ENCODE results near the gene RNF225. TPM values are rescaled to one million over a fixed set of nuclear protein-coding genes. Genes with fewer than 3 reads are reported as not detected.
A peak's percentile ranks its signal among the peaks of the same experiment; 100 is the strongest.

The RNF225 gene
- total and polyA plus RNA-seq, 2 of the 13 experiments (the other 11 are each of a cell fraction or from before 2014, with no cell fraction given), result not detected

GRCh38 chr19:58387338-58388174, 7.9 kb upstream of the RNF225 start (continued):
- TF ChIP-seq ZHX2 (IDR thresholded peaks at IDR 0.05; ENCODE audit: low read depth) (no peak), ZHX2 (CRISPR knock-in tag; IDR thresholded peaks at IDR 0.05; ENCODE audit: borderline replicate concordance) (no peak), NR2F2 (IDR thresholded peaks at IDR 0.05; ENCODE audit: borderline replicate concordance, low read depth) (no peak), ZNF333 (CRISPR knock-in tag; IDR thresholded peaks at IDR 0.05; ENCODE audit: borderline replicate concordance) (0 out of 2 replicates have a peak, but pooled peaks have one; percentile 30), HNF4A (CRISPR knock-in tag; IDR thresholded peaks at IDR 0.05) (no peak), MAF1 (CRISPR knock-in tag; IDR thresholded peaks at IDR 0.05; ENCODE audit: borderline replicate concordance) (no peak), ZSCAN20 (CRISPR knock-in tag; IDR thresholded peaks at IDR 0.05; ENCODE audit: borderline replicate concordance) (no peak), CEBPG (CRISPR knock-in tag; IDR thresholded peaks at IDR 0.05) (no peak), ZNF713 (CRISPR knock-in tag; IDR thresholded peaks at IDR 0.05) (no peak), SMYD3 (CRISPR knock-in tag; IDR thresholded peaks at IDR 0.05) (no peak), ZNF556 (CRISPR knock-in tag; IDR thresholded peaks at IDR 0.05; ENCODE audit: borderline replicate concordance) (no peak), ZNF644 (CRISPR knock-in tag; IDR thresholded peaks at IDR 0.05; ENCODE audit: low read depth) (no peak), ZNF234 (CRISPR knock-in tag; conservative IDR thresholded peaks at IDR 0.05) (no peak), ZSCAN29 (CRISPR knock-in tag; conservative IDR thresholded peaks at IDR 0.05) (no peak), GLI4 (CRISPR knock-in tag; IDR thresholded peaks at IDR 0.05; ENCODE audit: borderline replicate concordance) (no peak)
- TF ChIP-seq, protein P1, sequence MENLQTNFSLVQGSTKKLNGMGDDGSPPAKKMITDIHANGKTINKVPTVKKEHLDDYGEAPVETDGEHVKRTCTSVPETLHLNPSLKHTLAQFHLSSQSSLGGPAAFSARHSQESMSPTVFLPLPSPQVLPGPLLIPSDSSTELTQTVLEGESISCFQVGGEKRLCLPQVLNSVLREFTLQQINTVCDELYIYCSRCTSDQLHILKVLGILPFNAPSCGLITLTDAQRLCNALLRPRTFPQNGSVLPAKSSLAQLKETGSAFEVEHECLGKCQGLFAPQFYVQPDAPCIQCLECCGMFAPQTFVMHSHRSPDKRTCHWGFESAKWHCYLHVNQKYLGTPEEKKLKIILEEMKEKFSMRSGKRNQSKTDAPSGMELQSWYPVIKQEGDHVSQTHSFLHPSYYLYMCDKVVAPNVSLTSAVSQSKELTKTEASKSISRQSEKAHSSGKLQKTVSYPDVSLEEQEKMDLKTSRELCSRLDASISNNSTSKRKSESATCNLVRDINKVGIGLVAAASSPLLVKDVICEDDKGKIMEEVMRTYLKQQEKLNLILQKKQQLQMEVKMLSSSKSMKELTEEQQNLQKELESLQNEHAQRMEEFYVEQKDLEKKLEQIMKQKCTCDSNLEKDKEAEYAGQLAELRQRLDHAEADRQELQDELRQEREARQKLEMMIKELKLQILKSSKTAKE (CRISPR knock-in tag; IDR thresholded peaks at IDR 0.05; ENCODE audit: borderline replicate concordance), result no peak
- TF ChIP-seq, protein P2, sequence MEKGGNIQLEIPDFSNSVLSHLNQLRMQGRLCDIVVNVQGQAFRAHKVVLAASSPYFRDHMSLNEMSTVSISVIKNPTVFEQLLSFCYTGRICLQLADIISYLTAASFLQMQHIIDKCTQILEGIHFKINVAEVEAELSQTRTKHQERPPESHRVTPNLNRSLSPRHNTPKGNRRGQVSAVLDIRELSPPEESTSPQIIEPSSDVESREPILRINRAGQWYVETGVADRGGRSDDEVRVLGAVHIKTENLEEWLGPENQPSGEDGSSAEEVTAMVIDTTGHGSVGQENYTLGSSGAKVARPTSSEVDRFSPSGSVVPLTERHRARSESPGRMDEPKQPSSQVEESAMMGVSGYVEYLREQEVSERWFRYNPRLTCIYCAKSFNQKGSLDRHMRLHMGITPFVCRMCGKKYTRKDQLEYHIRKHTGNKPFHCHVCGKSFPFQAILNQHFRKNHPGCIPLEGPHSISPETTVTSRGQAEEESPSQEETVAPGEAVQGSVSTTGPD (CRISPR knock-in tag; IDR thresholded peaks at IDR 0.05), result no peak
- TF ChIP-seq, protein P3, sequence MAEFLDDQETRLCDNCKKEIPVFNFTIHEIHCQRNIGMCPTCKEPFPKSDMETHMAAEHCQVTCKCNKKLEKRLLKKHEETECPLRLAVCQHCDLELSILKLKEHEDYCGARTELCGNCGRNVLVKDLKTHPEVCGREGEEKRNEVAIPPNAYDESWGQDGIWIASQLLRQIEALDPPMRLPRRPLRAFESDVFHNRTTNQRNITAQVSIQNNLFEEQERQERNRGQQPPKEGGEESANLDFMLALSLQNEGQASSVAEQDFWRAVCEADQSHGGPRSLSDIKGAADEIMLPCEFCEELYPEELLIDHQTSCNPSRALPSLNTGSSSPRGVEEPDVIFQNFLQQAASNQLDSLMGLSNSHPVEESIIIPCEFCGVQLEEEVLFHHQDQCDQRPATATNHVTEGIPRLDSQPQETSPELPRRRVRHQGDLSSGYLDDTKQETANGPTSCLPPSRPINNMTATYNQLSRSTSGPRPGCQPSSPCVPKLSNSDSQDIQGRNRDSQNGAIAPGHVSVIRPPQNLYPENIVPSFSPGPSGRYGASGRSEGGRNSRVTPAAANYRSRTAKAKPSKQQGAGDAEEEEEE (CRISPR knock-in tag; IDR thresholded peaks at IDR 0.05; ENCODE audit: borderline replicate concordance), result no peak
